ENCODE measurements around the gene NUDT3. TPM values are rescaled to one million over a fixed set of nuclear protein-coding genes. Genes with fewer than 3 reads are reported as not detected.
"Not testable (repeated sequence)": the region's sequence is repeated elsewhere in the genome, so short reads cannot be mapped to it uniquely, and the experiment has no call there.

NUDT3 gene
- total RNA-seq, 2 donors from 2014 or later, result 28.9 to 30.8 TPM

- Histone ChIP-seq H3K27ac (no peak overlapping the region), H3K9me3 (no peaks in the 10 kb centered on the region), H3K27me3 (replicated peaks; ENCODE audit: insufficient read depth) (no peaks in the 10 kb centered on the region), H3K36me3 (no peaks in the 10 kb centered on the region), H3K4me3 (no peak overlapping the region), H3K4me1 (replicated peaks) (no peaks in the 10 kb centered on the region)
- no peak for TF ChIP-seq POLR2AphosphoS5 (IDR thresholded peaks at IDR 0.05)
- TF ChIP-seq CTCF (IDR thresholded peaks at IDR 0.05), result no peak
- TF ChIP-seq POLR2A (IDR thresholded peaks at IDR 0.05), result no peak
- WGBS, result 93% methylated on average over 5 of the region's 5 CpGs
- no peak for DNase-seq (ENCODE audit: low spot score)
- intact Hi-C loops (cut with DNase I), result loop anchor here (10.0 kb wide), 1 partner anchor 46 kb away; no protein-coding TSS in a partner anchor
These were observed 11.4 kb downstream of the NUDT3 start for GRCh38 chr6:34381081-34381480.

DNA sequence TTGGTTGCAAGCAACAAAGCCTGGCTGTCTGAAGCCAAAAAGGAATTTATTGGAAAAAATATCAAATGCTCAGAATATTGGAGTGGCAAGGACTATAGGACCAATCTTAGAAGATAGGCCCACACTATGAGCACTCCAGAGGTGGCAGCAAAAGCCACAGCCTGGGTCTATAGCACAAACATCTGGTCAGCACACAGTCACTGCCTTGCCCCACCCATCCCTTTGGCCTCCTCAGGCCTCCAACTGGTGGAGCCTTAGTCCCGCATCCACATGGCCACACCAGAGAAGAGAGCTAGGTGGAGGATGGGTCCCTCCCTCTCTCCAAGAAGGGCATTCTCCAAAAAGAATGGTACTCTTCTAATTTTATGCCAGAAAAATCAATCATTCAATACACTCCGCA lies 14.0 kb downstream of the NUDT3 start:
- WGBS, result 95% methylated on average over 2 of the region's 2 CpGs
- intact Hi-C loops (cut with DNase I), result no loop called here
- no peak for DNase-seq (ENCODE audit: low spot score)
- H3K27ac ChIP-seq, result no peak overlapping the region
- TF ChIP-seq CTCF (IDR thresholded peaks at IDR 0.05) (no peak), POLR2A (IDR thresholded peaks at IDR 0.05) (no peak), POLR2AphosphoS5 (IDR thresholded peaks at IDR 0.05) (no peak)
- no peaks in the 10 kb centered on the region for H3K9me3 ChIP-seq
- H3K27me3 ChIP-seq (replicated peaks; ENCODE audit: insufficient read depth), result no peaks in the 10 kb centered on the region
- no peaks in the 10 kb centered on the region for H3K4me1 ChIP-seq (replicated peaks)
- no peaks in the 10 kb centered on the region for H3K36me3 ChIP-seq
- no peak overlapping the region for H3K4me3 ChIP-seq

DNA sequence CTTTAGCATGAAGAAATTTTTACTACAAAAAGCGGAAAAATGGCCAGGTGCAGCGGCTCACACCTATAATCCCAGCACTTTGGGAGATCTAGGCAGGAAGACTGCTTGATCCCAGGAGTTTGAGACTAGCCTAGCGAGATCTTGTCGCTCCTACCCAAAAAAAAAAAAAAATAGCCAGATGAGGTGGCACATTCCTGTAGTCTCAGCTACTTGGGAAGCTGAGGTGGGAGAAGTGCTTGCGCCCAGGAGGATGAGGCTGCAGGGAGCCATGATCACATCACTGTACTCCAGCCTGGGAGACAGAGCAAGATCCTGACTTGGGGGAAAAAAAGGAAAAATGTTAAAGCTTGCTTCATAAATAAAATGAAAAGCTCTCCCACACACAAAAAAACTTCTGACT lies 14.5 kb downstream of the NUDT3 start:
- no peaks in the 10 kb centered on the region for H3K9me3 ChIP-seq
- intact Hi-C loops (cut with DNase I), result no loop called here
- TF ChIP-seq POLR2AphosphoS5 (IDR thresholded peaks at IDR 0.05) (no peak), CTCF (IDR thresholded peaks at IDR 0.05) (no peak), POLR2A (IDR thresholded peaks at IDR 0.05) (no peak)
- DNase-seq (ENCODE audit: low spot score), result no peak
- H3K27me3 ChIP-seq (replicated peaks; ENCODE audit: insufficient read depth), result no peaks in the 10 kb centered on the region
- H3K4me1 ChIP-seq (replicated peaks), result no peaks in the 10 kb centered on the region
- 97% methylated on average over 5 of the region's 5 CpGs for WGBS
- H3K27ac ChIP-seq, result no peak overlapping the region
- H3K4me3 ChIP-seq, result no peak overlapping the region
- no peaks in the 10 kb centered on the region for H3K36me3 ChIP-seq

- H3K4me3 ChIP-seq; H3K36me3 ChIP-seq; H3K4me1 ChIP-seq (replicated peaks); H3K27me3 ChIP-seq (replicated peaks; ENCODE audit: insufficient read depth); H3K9me3 ChIP-seq; H3K27ac ChIP-seq; intact Hi-C loops (cut with DNase I); DNase-seq (ENCODE audit: low spot score): not testable (repeated sequence)
- WGBS, result 87% methylated on average over 5 of the region's 5 CpGs
These were observed 14.9 kb downstream of the NUDT3 start for GRCh38 chr6:34377571-34377970.

DNA sequence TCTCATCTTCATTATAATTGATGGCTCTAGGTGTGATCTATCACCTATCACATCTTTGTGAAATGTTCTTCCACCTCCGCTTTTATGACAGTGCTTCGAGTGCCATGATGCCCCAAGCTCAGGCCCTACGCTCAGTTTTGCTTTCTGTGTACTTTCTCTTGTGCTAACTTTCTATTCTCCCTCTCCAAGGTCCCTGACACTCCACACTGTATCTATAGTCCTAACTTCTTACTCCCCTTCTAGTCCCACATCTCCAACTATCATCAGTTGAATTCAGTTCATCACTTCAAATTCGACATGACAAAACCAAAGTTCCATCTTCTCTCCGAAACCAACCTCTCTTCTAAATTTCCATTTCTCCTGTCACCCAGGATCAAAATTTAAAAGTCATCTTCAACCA lies 16.6 kb downstream of the NUDT3 start:
- H3K27ac ChIP-seq, result no peak overlapping the region
- DNase-seq (ENCODE audit: low spot score), result no peak
- intact Hi-C loops (cut with DNase I), result no loop called here
- H3K4me1 ChIP-seq (replicated peaks), result no peaks in the 10 kb centered on the region
- H3K4me3 ChIP-seq, result no peak overlapping the region
- no peaks in the 10 kb centered on the region for H3K36me3 ChIP-seq
- H3K27me3 ChIP-seq (replicated peaks; ENCODE audit: insufficient read depth), result no peaks in the 10 kb centered on the region
- TF ChIP-seq POLR2AphosphoS5 (IDR thresholded peaks at IDR 0.05) (no peak), POLR2A (IDR thresholded peaks at IDR 0.05) (no peak), CTCF (IDR thresholded peaks at IDR 0.05) (no peak)
- no peaks in the 10 kb centered on the region for H3K9me3 ChIP-seq
- 94% methylated on average over 5 of the region's 5 CpGs for WGBS
